ENCODE results near the gene PAOX.

The PAOX gene

DNA sequence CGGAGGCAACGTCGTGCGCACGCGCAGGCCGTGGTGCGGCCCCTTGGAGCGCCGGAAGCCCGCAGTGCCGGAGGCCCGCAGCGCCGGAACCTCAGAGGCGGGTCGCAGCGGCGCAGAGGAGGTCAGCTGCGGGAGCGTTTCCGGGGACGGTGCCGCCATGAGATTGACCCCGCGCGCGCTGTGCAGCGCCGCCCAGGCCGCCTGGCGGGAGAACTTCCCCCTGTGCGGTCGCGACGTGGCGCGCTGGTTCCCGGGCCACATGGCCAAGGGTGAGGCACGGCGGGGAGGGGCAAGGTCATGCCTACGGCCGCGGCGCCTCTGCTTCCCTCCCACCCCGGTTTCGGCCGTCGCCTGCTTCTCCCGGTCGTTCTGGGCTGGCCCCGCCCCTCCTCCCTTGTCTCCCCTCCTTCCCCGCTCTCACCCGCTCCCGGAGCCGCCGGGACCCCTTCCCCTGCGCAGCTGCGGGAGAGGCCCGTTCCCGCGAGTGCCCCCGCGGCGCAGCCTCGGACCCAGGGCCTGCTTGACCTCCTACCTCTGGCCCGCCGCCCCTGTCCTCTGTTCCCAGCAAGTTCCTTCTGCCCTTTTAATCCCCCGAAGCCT is 15.1 kb downstream of the PAOX start, which contains the start of gene MTG1:
Gene MTG1, plus strand, starts transcription at position 94 of the 600 bp plus-strand sequence. Its CDS starts 64 bp downstream, at position 158.
- Histone ChIP-seq H3K79me2 (ENCODE audit: low read length) (peaks cover 22% of the 10 kb centered on the region), H4K20me1 (ENCODE audit: insufficient read depth, low read length) (no peaks in the 10 kb centered on the region), H3K9me3 (ENCODE audit: insufficient read depth, low read length) (no peaks in the 10 kb centered on the region), H3K4me2 (ENCODE audit: low read length) (peak within 1 kb of the TSS; percentile 82), H3K27ac (ENCODE audit: low read length) (peak within 1 kb of the TSS; percentile 74), H3K27me3 (ENCODE audit: low read depth, low read length) (no peaks in the 10 kb centered on the region), H2AFZ (ENCODE audit: low read depth, low read length) (no peak within 1 kb of the TSS; the same call in 1 of the 2 replicates), H3K9ac (ENCODE audit: low read length) (peak within 1 kb of the TSS; percentile 100), H3K4me1 (ENCODE audit: low read length) (peaks cover 41% of the 10 kb centered on the region), H3K4me3 (ENCODE audit: low read length) (peak within 1 kb of the TSS; percentile 98), H3K36me3 (replicated peaks; ENCODE audit: low read depth, low read length) (peaks cover 8% of the 10 kb centered on the region)
- TF ChIP-seq, protein P1, sequence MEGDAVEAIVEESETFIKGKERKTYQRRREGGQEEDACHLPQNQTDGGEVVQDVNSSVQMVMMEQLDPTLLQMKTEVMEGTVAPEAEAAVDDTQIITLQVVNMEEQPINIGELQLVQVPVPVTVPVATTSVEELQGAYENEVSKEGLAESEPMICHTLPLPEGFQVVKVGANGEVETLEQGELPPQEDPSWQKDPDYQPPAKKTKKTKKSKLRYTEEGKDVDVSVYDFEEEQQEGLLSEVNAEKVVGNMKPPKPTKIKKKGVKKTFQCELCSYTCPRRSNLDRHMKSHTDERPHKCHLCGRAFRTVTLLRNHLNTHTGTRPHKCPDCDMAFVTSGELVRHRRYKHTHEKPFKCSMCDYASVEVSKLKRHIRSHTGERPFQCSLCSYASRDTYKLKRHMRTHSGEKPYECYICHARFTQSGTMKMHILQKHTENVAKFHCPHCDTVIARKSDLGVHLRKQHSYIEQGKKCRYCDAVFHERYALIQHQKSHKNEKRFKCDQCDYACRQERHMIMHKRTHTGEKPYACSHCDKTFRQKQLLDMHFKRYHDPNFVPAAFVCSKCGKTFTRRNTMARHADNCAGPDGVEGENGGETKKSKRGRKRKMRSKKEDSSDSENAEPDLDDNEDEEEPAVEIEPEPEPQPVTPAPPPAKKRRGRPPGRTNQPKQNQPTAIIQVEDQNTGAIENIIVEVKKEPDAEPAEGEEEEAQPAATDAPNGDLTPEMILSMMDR (IDR thresholded peaks at IDR 0.05; ENCODE audit: low read depth, low read length), result no peak
- no peak for TF ChIP-seq EZH2phosphoT487 (IDR thresholded peaks at IDR 0.05; ENCODE audit: low read depth)

DNA sequence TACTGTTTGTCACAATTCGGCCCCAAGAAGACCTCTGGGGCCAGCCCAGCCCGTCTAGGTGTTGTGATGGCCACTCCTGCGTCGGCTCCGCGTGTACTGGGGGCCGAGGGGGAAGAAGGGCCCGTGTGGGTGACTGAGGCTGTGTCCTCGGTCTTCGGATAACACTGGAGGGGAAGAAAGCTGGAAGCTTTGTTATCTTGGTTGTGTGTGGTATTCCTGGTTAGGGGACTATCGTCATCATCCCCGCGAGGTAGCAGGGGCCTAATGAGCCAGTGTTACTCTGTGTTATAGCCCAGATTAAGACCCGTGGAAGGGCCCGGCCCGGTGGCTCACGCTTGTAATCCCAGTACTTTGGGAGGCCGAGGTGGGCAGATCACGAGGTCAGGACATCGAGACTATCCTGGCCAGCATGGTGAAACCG is 15.7 kb downstream of the PAOX start:
- no peaks in the 10 kb centered on the region for H4K20me1 ChIP-seq (ENCODE audit: insufficient read depth, low read length)
- H3K4me1 ChIP-seq (ENCODE audit: low read length), result peaks cover 37% of the 10 kb centered on the region
- peak overlapping the region; percentile 100 for H3K9ac ChIP-seq (ENCODE audit: low read length)
- H3K4me3 ChIP-seq (ENCODE audit: low read length), result peak overlapping the region; percentile 98
- H3K27me3 ChIP-seq (ENCODE audit: low read depth, low read length), result no peaks in the 10 kb centered on the region
- H3K36me3 ChIP-seq (replicated peaks; ENCODE audit: low read depth, low read length), result peaks cover 8% of the 10 kb centered on the region
- H3K4me2 ChIP-seq (ENCODE audit: low read length), result peak overlapping the region; percentile 82
- H3K79me2 ChIP-seq (ENCODE audit: low read length), result peaks cover 22% of the 10 kb centered on the region
- TF ChIP-seq, protein P1 (IDR thresholded peaks at IDR 0.05; ENCODE audit: low read depth, low read length), result no peak
- TF ChIP-seq EZH2phosphoT487 (IDR thresholded peaks at IDR 0.05; ENCODE audit: low read depth), result no peak
- H3K27ac ChIP-seq (ENCODE audit: low read length), result peak overlapping the region; percentile 74
- H2AFZ ChIP-seq (ENCODE audit: low read depth, low read length), result no peak overlapping the region
- no peaks in the 10 kb centered on the region for H3K9me3 ChIP-seq (ENCODE audit: insufficient read depth, low read length)

DNA sequence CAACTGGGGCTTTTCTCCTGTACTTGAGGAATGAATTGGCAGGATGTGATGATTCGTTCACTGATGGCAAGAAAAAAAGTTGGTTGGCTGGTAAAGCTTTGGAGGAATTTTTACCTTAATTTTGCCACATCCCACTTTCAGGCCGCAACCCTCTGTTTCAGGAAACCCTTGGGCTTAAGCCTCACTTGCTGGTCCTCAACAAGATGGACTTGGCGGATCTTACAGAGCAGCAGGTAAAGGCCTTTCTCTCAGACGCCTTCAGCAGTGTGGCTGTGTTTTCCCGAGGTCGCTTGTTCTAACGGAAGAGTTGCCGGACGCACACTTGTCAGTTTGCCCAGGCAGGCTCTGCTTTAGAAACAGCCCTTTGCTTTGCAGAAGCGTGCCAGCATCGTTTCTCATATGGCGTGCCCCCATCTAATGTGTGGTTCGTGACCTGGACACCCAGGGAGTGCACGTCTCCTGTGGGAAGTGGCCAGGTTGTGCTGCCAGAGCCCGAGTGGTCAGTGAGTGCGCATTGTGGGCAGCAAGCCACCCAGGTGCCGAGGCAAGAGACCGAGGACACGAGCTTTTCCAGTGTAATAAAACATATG is 17.1 kb downstream of the PAOX start:
- Histone ChIP-seq H3K27me3 (ENCODE audit: low read depth, low read length) (no peaks in the 10 kb centered on the region), H2AFZ (ENCODE audit: low read depth, low read length) (no peak overlapping the region), H3K9ac (ENCODE audit: low read length) (no peak overlapping the region), H3K79me2 (ENCODE audit: low read length) (peaks cover 22% of the 10 kb centered on the region), H3K9me3 (ENCODE audit: insufficient read depth, low read length) (no peaks in the 10 kb centered on the region), H3K4me1 (ENCODE audit: low read length) (peaks cover 29% of the 10 kb centered on the region), H3K4me2 (ENCODE audit: low read length) (no peak overlapping the region), H3K36me3 (replicated peaks; ENCODE audit: low read depth, low read length) (peaks cover 13% of the 10 kb centered on the region), H4K20me1 (ENCODE audit: insufficient read depth, low read length) (no peaks in the 10 kb centered on the region), H3K27ac (ENCODE audit: low read length) (no peak overlapping the region), H3K4me3 (ENCODE audit: low read length) (no peak overlapping the region)
- no peak for TF ChIP-seq EZH2phosphoT487 (IDR thresholded peaks at IDR 0.05; ENCODE audit: low read depth)
- TF ChIP-seq, protein P1 (IDR thresholded peaks at IDR 0.05; ENCODE audit: low read depth, low read length), result no peak

DNA sequence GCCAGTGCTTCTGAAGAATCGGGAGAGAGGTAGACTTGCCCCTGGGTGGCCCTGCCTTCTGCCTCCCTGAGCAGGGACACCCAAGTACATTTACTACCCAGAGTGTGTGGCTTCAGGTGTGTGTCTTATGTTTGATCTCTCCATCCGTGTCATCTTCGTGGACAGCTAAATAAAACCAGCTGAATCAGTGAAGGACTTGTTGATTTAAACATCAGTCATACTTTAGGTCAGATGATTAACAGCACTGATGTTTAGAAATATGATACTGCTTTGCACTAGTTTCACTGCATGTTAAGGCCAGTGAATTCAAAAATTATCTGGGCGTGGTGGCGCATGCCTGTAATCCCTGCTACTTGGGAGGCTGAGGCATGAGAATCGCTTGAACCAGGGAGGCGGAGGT is 18.9 kb downstream of the PAOX start:
- no peak overlapping the region for H3K4me2 ChIP-seq (ENCODE audit: low read length)
- no peak overlapping the region for H2AFZ ChIP-seq (ENCODE audit: low read depth, low read length)
- no peaks in the 10 kb centered on the region for H3K27me3 ChIP-seq (ENCODE audit: low read depth, low read length)
- H3K36me3 ChIP-seq (replicated peaks; ENCODE audit: low read depth, low read length), result peaks cover 13% of the 10 kb centered on the region
- no peak overlapping the region for H3K27ac ChIP-seq (ENCODE audit: low read length)
- no peak overlapping the region for H3K9ac ChIP-seq (ENCODE audit: low read length)
- H3K4me3 ChIP-seq (ENCODE audit: low read length), result no peak overlapping the region
- H3K9me3 ChIP-seq (ENCODE audit: insufficient read depth, low read length), result no peaks in the 10 kb centered on the region
- peaks cover 12% of the 10 kb centered on the region for H3K4me1 ChIP-seq (ENCODE audit: low read length)
- TF ChIP-seq, protein P1 (IDR thresholded peaks at IDR 0.05; ENCODE audit: low read depth, low read length), result no peak
- no peak for TF ChIP-seq EZH2phosphoT487 (IDR thresholded peaks at IDR 0.05; ENCODE audit: low read depth)
- no peaks in the 10 kb centered on the region for H4K20me1 ChIP-seq (ENCODE audit: insufficient read depth, low read length)
- peaks cover 22% of the 10 kb centered on the region for H3K79me2 ChIP-seq (ENCODE audit: low read length)

All from OCI-LY3 (cell line).